NT2/D1 (cell line): ENCODE measurements around the gene LAD1.

ENCODE experiments used
- DNase-seq: peaks from one replicate; pipeline ENCODE4 v3.0.0-alpha.2; 2011; ENCODE audit warnings: low read depth, low spot score
- H3K27me3 ChIP-seq: 2 replicates; pipeline ENCODE4 v1.6.0; 2011; ENCODE audit warnings: mild to moderate bottlenecking; ENCODE audit not compliant: insufficient read length, insufficient read depth
- H3K36me3 ChIP-seq: 2 replicates; pipeline ENCODE4 v1.6.1; 2011; ENCODE audit warnings: mild to moderate bottlenecking, low read length, mixed read lengths; ENCODE audit not compliant: insufficient read depth, insufficient read length
- H3K4me1 ChIP-seq: 2 replicates; pipeline ENCODE4 v1.5.1; 2011; ENCODE audit not compliant: insufficient read depth, insufficient read length
- H3K4me3 ChIP-seq: 2 replicates; pipeline ENCODE4 v1.5.1; 2011; ENCODE audit warnings: low read depth; ENCODE audit not compliant: insufficient read length
- H3K9ac ChIP-seq: 2 replicates; pipeline ENCODE4 v1.6.0; 2011; ENCODE audit warnings: low read depth; ENCODE audit not compliant: insufficient read length
- H3K9me3 ChIP-seq: 2 replicates; pipeline ENCODE4 v1.5.1; 2011; ENCODE audit warnings: mild to moderate bottlenecking, low read length; ENCODE audit not compliant: insufficient read depth
- SUZ12 ChIP-seq: IDR thresholded peaks from 2 replicates; pipeline ENCODE4 v1.6.1; 2011; ENCODE audit not compliant: insufficient read length, insufficient read depth; ENCODE audit errors: extremely low read depth
- YY1 ChIP-seq: IDR thresholded peaks from 2 replicates; pipeline ENCODE4 v1.6.1; 2011; ENCODE audit not compliant: insufficient read length, insufficient read depth
- ZNF274 ChIP-seq: IDR thresholded peaks from 2 replicates; pipeline ENCODE4 v1.6.1; 2011; ENCODE audit warnings: mild to moderate bottlenecking, low read depth, low read length

The LAD1 gene

DNA sequence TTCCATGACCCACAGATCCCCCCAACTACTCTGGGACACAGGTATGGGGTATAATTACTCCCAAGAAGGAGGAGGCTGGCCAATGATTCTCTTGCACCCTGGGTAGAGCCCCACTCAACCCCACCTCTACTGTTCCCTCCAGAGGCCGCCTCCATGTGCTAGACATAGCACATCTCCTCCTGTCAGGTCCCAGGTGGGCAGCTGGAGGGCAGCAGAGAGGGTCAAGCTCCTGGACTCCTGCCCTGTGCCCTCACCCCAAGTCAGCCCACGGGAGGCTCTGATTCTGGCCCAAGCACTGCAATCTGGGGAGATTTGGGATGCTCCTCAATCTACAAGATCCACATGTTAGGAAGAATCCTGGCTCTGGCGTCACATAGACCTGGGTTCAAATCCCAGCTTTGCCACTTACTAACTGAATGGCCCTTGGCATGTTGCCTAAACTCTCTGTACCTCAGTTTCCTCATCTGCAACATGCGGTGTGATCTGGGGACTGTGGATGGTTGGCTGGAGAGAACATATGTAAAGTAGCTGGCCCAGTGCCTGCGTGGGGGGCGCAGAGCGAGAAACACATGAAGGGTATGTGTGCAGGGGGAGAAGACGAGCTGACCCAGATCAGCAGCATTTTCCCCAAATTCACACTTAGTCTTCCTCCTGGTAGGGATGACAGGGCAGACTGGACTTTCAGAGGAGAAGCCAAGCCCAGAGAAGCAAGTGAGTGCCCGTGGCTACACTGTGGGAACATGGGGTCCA, 44.8 kb downstream of the LAD1 start:
- Histone ChIP-seq H3K27me3 (no peaks in the 10 kb centered on the region), H3K4me1 (peaks cover 20% of the 10 kb centered on the region), H3K9ac (no peak overlapping the region), H3K4me3 (no peak overlapping the region), H3K9me3 (no peaks in the 10 kb centered on the region), H3K36me3 (no peaks in the 10 kb centered on the region)
- no peak for TF ChIP-seq ZNF274
- TF ChIP-seq YY1 = no peak
- TF ChIP-seq SUZ12 = no peak
- DNase-seq = no peak

DNA sequence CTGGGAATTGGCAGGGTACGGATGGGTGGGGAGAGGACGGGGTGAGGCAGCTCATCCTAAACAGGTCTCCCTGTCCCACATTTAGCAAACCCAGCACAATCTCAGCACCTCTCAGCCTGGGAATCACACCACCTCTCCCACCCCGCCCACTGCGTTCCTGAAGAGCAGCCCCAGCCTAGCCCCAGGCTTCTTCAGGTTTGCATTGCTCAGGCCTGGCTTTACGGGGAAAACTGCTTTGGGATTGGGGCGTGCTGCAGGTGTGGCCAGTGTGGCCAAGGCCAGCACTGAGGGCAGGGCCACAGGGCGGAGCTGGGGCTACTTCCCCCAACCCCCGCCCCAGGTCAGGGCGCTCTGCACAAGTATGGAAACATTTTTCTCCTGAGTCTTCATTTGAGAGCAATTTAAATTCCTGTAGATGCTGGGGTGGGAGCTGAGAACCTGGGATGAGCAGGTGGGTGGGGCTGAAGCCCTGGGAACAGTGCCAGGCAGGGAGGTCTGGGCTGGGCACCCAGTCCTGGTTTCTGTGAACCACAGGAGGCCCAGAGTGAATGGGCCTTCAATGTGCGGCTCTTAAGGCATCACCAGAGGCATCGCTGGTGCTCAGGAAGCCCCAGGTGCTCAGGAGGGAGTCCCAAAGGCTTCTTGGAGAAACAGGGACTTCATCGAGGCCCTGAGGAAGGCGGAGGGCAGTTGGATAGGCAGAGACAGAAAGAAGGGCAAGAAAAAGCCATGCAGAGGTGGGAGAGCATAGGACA, 45.8 kb downstream of the LAD1 start:
- H3K36me3 ChIP-seq = no peaks in the 10 kb centered on the region
- TF ChIP-seq YY1 = no peak
- TF ChIP-seq ZNF274 = no peak
- H3K4me1 ChIP-seq = peaks cover 16% of the 10 kb centered on the region
- DNase-seq = no peak
- no peak overlapping the region for H3K4me3 ChIP-seq
- no peak overlapping the region for H3K9ac ChIP-seq
- H3K9me3 ChIP-seq = no peaks in the 10 kb centered on the region
- no peaks in the 10 kb centered on the region for H3K27me3 ChIP-seq

DNA sequence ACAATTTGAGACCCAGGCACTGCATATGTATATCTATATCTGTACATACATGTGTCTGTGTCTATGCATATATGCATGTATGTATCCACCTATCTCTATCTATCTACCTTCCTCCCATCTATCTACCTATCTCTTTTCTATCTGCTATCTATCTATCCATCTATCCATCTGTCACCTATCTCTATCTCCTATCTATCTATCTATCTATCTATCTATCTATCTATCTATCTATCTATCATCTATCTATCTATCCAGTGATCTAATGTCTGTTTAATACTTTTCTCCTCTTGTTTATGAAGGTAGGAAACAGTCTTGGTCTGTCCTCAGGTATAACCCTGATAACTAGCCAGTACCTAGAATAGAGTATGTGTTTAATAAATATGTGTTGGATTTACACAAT, 47.5 kb downstream of the LAD1 start:
- Histone ChIP-seq H3K27me3 (no peaks in the 10 kb centered on the region), H3K4me1 (peaks cover 18% of the 10 kb centered on the region), H3K9me3 (no peaks in the 10 kb centered on the region), H3K36me3 (no peaks in the 10 kb centered on the region), H3K4me3 (no peak overlapping the region), H3K9ac (no peak overlapping the region)
- DNase-seq = no peak
- TF ChIP-seq ZNF274 (no peak), SUZ12 (no peak), YY1 (no peak)

DNA sequence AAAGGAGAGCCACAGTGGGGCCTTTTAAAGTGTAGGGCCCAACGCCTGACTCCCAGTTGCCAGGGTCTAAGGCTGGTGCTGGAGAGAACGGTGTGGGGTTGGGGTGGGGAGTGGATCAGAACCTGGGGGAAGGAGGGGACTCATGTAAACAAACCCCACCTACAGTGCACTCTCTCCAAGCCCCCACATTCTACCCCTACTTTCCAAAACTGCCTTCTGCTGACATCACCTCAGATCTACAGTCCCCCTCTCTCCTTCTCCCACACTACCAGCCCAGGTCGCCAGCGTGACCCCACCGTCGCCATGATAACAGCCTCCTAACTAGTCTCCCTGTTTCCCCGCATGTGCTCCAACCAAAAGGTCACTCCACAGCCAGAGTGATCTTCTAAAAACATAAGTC, 48.2 kb downstream of the LAD1 start:
- TF ChIP-seq ZNF274 = no peak
- TF ChIP-seq SUZ12 = no peak
- TF ChIP-seq YY1 = no peak
- Histone ChIP-seq H3K9me3 (no peaks in the 10 kb centered on the region), H3K27me3 (no peaks in the 10 kb centered on the region), H3K9ac (no peak overlapping the region), H3K4me3 (no peak overlapping the region), H3K4me1 (peaks cover 18% of the 10 kb centered on the region), H3K36me3 (no peaks in the 10 kb centered on the region)
- DNase-seq = no peak

DNA sequence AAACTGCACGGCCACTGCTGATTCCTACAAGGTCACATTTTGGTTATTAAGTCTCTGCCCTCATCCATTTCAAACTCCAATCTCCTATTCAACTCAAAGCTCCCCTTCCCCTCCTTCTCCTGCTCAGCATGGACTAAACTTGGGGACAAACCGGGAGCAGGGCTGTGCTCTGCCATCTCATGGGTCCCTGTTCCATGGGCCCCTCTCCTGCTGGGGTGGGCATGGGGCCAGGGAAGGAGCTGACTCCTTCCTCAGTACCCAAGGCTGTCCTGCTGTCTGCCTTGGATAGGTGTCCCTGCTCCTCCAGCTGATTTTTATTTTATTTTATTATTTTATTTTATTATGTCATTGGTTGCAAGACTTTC, 48.8 kb downstream of the LAD1 start:
- no peak for TF ChIP-seq SUZ12
- no peak for TF ChIP-seq ZNF274
- no peak for TF ChIP-seq YY1
- H3K4me1 ChIP-seq = peaks cover 18% of the 10 kb centered on the region
- no peaks in the 10 kb centered on the region for H3K36me3 ChIP-seq

DNA sequence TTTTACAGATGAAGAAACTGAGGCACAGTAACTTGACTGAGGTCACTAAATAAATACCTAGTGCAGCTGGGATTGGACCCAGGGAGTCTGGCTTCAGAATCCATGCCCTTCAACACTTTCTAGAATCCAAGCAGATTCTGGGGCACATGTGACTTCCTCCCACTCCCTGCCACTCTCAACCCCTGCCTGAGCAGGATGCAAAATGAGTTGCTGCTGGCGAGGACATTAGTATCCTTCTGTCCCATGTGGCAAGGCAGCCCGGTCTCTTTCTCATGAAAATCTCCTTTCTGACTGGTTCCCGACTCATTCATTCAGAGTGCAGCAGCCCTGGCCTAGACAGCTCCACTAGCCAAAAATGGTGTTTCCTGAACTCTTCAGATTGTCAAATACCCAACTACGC, 50.0 kb downstream of the LAD1 start:
- Histone ChIP-seq H3K4me3 (no peak overlapping the region), H3K9ac (peak overlapping the region; percentile 14), H3K4me1 (peaks cover 18% of the 10 kb centered on the region), H3K9me3 (no peaks in the 10 kb centered on the region), H3K36me3 (no peaks in the 10 kb centered on the region), H3K27me3 (no peaks in the 10 kb centered on the region)
- TF ChIP-seq SUZ12 (no peak), YY1 (no peak), ZNF274 (no peak)
- DNase-seq = no peak

More for the DNA sequence above, 48.8 kb downstream of the LAD1 start:
- Histone ChIP-seq H3K9me3 (no peaks in the 10 kb centered on the region), H3K4me3 (no peak overlapping the region), H3K9ac (no peak overlapping the region), H3K27me3 (no peaks in the 10 kb centered on the region)
- no peak for DNase-seq

DNA sequence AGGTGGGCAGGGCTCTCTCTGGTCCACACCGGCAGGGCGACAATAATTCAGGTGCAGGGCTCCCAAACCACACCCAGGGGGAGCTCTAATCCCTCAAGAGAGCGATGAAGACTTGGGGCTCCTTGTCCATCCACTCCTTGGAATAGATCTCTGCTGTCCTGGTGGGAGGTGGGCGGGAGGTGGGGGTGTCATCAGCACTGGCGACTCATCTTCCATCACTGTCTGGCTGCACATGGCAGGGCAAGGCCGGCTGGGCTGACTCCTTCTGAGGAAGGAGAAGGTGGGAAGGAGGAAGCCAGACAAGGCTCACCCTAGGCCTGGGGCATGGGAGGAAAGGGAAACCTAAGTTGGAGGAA, 50.9 kb downstream of the LAD1 start:
- Histone ChIP-seq H3K4me1 (peaks cover 12% of the 10 kb centered on the region), H3K27me3 (no peaks in the 10 kb centered on the region), H3K9me3 (no peaks in the 10 kb centered on the region), H3K4me3 (no peak overlapping the region), H3K36me3 (no peaks in the 10 kb centered on the region), H3K9ac (no peak overlapping the region)
- TF ChIP-seq YY1 (no peak), SUZ12 (no peak), ZNF274 (no peak)
- peak; percentile 78 for DNase-seq
